Inflammatory macrophage treated with lipopolysaccharide for 1 hour (primary cell): ENCODE measurements around the gene MATN1.

Experiments used
- DNase-seq, 2 donors: peaks; one replicate each; pipeline ENCODE4 v3.0.0-alpha.2; 2020 to 2022

The MATN1 gene

DNA sequence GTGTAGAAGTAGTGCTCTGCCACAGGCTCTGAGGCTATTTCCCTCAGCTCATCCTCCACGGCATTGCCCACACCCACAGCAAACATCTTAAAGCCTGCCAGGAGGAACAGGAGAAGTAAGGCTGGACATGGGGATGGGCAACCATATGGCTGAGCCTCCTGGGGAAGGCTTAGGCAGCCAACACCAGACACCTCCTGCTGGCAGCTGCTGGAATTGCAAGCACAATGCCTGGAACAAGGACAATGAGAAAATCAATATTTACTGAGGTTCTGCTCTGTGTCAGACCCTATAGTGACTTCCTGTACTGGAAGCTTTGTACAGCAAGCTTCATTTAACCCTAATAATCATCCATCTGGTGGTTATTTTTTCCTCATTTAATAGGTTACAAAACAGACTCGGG lies 8.2 kb downstream of the MATN1 start:
- peak in 1 of 2 donors; percentile 34 for DNase-seq

DNA sequence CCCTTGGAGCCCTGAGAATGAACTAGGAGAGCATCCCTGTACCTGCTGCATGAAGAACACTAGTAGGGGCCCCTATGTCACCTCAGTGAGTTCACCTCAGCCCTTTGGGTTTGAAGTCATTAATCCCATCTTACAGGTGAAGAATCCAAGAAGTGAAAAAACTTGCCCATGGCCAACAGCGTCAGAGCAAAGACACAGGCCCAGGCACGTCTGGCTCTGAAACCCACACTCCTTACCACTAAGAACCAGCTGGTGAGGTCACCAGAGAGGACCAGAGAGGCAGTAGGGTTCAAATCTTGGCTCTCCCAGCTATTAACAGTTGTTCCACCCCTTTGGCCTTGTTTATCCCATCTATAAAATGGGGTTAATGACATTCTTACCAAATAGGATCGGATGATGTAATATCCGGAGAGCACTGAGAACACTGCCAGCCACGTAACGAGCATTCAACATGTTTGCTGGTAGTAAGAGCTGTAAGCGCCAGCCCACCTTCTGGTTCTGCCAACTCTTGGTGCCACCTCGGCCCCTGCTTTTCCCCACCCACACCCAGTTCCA lies 8.8 kb downstream of the MATN1 start:
- DNase-seq: no peak

DNA sequence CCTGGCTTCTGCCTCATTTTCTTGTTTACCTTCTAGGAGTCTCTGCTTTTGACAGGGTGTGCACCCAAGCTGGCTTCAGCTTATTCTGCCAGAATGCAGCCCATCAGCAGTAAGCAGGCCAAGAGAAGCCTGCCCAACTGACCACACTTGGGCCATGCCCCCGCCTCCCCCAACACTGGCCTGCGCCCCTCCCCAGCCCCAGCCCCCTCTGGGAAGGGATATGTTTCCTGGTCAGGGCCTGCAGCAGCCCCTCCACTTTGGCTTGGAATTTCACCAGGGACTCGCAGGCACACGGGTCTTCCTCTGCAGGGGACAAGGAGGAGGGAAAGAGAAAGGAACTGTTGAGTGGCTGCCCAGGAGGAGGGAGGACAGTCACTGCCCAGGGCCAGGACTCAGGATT lies 9.4 kb downstream of the MATN1 start:
- no peak for DNase-seq

DNA sequence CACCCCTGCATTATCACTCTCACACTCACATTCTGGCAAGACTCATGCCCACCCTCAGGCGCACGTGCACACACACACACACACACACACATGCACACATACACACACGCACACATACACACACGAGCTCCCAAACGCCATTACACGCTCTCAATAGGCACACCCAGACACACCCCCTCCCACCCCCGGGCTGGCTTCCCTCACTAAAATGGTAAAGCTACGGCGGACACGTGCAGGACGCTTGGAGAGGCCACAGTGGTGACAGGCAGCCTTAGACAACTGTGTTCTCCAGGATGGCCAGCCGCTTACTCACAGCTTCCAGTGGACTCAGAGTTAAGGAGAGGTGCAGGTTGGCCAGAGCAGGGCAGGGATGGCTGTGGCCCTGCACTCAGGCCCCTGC lies 10.1 kb downstream of the MATN1 start:
- DNase-seq: no peak

DNA sequence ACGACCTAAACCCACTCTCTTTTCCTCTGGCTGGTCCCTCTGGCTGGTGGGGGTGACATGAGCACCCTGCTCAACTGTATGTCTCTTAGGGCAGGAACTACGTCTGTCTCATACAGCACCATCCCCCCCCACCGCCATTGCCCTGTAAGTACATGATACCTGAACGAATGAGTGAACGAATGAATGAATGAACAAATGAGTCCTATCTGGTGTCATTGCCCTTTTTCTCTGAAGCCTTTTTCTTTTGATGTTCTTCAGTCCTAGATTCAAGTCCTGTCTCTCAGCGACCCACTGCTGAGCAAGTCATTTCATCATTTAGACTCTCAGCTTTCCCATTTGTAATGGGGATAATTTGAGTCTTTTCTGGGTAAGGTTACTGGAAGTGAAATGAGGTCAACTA lies 10.8 kb downstream of the MATN1 start:
- no peak for DNase-seq

DNA sequence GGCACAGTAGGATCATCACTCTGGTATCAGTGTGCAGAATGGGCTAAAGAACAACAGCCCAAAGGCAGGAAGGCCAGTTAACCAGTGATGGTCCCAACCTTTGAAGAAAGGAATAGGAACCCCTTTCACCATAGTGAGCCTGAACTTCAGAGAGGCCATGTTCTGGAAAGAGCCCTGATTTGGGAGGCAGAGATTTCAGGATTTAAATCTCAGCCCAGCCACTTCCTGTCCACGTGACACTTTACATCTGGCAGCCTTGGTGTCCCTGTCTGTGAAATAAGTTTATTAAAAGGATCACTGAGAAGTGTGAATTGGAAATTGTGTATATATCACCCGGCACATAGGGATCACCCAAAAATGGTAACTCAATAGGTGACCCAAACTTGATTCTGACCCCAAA lies 13.0 kb downstream of the MATN1 start:
- DNase-seq: no peak

DNA sequence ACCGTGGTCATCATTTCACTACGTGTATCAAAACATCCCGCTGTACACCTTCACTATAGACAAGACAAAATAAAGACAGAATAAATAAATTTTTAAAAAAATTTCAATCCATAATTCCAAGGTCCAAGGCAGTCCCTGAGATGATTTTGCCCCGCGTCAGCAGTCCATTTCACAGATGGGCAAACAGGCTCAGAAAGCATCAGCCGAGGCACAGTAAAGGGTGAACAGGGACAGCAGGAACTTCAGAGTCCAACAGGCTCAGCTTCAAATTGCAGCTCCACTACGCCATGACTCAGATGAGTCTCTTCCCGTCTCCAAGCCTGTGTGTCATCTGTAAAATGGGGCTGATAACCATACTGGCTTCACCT lies 15.0 kb downstream of the MATN1 start:
- DNase-seq: no peak

DNA sequence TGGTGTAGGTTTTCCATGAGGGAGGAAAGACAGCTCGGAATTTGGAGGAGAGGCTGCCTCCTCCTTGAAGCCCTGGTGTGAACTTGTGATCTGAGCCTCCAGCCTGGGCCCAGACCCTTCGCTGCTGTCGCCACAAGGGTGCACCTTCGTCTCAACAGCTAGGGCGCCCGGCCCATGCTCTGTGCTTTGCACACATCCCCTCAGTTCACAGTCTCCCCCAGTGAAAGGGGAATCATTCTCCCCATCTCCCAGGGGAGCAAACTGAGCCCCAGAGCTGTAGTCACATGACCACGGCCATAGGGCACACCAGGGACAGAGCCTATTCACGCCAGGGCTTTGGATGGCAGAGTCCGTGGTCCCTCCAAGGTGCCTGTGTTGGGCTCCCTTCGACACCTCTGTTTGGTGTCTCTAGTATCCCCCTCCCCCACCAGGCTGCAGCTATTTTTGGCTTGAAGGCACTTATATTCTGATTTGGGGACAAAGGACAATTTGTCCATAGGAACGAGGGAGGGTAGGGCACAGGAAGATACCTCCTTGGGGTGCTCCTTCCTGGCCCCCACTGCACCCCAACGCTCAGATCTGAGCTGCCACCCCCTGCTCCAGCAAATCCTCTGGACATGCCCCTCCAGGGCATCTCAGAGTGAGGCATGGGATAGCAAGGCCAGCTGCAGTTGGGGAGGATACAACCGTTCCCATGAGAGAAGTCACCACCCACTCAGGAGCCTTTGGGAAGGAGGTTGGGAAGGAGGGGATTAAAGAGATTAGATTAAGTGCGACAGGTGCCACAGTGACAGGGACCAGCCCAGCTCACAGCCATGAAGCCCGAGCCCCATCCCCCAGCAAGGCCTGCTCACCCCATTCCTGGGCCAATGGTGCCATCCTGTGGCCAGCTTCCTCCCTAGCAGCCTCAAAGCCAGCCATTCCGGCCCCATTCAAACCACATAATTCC lies 15.7 kb downstream of the MATN1 start:
- peak in 1 of 2 donors; percentile 76 for DNase-seq

DNA sequence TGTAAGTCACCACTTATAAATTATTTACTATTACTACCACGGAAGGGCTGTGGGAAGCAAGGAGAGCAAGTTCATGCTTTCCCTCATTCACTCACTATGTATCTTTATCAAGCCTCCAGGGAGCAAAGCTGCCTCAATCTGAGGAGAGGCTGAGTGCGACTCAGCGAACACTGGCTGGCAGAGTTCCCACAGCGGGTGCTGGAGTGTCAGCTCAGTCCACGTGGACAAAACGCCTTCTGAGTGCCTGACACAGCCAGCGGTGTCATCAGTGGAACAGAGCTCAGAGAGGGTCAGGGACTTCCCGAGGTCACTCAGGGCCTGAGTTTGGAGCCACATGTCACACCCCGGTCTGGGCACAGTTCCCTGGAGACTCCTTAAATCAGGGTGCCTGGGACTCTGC lies 16.9 kb downstream of the MATN1 start:
- DNase-seq: peak in 1 of 2 donors; percentile 55

DNA sequence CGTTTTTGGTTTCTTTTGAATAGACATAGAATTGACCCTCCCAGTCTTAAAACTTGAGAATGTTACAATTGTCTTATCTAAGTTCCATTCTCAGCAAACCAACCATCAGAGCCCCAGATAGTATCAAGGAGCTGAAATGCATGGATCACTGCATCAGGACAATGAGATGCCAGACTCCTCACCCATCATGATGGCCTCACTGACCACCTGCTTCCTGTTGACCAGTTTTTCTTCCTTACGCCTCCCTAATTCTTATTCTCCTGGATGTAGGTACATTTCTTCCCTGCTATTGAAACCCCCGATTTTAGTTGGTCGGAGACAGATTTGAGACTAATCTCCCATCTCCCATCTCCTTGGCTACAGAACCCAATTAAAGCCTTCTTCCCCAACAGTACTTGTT lies 17.7 kb downstream of the MATN1 start:
- DNase-seq: no peak

DNA sequence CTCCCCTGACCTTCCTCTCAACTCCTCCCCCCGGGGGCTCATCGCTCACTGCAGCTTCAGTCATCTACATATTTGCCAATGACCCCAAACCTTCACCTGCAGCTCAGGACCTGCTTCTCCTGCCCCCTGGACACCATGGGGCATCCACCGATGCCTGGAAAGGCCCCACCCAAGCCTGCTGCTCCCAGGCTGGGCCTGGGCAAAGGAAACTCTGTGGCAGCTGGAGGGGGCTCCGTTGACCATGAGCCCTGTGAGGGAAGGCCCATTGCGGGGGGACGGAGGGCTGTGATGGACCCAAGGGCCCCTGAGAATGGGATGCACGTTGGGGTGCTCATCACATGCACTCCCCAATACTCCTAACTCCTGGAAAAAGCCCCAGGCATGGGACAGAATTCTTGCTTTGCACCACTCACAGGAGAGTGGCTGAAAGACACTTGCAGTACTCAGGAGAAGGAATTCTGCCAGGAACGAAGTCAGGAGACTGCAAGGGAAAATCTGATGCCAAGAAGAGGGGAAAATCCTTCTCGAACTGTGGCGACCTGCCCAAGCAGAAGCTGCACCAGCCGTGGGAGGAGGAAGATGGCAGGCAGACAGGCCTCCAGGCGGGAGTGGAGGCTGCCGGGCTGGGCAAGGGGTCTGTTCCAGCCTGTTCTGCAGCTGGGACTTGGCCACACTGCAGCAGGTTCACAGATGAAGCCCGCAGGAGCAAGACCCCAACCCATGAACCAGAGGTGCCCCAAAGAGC lies 18.4 kb downstream of the MATN1 start:
- no peak for DNase-seq

DNA sequence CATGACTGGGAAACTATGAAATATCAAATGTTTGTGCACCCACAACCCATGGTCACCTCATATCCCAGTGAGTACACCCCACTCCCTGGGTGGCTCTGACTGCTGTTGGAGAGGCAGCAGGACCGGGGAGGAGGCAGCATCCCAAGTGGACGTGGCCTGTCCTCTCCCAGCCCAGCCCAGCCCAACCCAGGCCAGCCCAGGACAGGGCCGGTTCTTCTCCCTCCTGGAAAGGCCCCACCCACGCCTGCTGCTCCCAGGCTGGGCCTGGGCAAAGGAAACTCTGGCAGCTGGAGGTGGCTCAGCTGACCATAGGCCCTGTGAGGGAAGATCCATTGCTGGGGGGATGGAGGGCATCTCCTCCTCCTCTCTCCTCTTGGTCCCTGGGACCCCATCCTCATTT lies 19.1 kb downstream of the MATN1 start:
- DNase-seq: peak in 1 of 2 donors; percentile 53

DNA sequence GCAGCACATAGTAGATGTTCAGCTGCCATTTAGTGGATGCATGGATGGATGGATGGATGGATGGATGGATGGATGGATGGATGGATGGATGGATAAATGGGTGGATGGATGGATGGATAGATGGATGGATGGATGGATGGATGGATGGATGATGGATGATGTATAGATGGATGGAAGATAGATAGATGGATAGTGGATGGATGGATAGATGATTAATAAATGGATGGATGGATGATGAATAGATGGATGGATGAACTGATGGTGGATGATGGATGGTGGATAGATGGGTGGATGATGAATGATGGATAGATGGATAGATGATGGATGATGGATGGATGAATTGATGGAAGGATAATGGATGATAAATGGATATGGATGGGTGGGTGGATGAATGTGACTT lies 20.6 kb downstream of the MATN1 start:
- no peak for DNase-seq

DNA sequence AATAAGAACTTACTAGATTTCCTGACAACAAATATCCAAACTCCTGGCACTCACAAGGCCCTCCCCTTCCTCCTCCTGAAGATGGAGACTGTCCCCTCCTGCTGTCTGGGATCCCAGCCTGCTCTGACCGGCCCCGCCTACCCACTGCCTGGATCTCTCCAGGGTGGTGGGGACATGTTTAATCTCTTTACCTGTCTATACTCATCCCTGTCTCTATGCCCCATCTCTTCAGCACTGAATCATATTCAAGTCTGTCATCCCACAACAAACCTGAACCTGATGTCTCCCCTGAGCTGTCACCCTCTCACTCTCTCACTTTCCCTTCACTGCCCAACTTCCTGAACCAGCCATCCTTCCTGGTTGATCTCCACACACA lies 22.1 kb downstream of the MATN1 start:
- no peak for DNase-seq

DNA sequence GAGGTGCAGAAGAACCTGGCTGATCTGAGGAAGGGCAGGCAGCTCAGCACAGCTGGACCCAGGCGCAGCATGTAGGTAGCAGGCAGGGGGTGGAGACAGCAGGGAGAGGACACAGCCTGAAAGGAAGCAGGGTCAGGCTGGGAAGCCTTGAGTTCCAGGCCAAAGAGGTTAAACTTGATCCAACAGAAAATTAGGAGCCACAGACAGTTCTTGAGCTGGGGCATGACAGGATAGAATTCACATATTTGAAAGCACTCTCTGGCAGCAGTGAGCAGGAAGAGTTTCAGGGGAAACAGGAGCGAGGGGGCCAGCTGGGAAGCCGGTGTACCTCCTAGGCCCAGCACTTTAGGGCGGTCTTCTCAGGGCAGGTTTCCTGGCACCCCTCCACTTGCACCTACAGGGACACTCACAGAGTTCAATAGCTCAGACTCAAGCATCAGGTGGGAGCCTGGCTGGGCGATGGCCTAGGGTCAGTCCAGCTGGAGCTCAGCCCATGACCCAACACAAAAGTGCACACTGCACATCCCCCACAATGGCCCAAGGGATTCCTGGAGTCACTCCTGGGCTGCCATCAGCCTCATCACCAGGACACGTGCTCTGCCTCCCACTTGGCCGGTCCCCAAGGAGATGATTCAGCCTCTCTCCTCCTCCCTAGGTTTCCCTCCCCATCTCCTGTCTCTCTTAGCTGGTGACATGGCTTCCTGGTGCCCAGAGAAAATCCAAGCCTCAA lies 22.7 kb downstream of the MATN1 start:
- no peak for DNase-seq

DNA sequence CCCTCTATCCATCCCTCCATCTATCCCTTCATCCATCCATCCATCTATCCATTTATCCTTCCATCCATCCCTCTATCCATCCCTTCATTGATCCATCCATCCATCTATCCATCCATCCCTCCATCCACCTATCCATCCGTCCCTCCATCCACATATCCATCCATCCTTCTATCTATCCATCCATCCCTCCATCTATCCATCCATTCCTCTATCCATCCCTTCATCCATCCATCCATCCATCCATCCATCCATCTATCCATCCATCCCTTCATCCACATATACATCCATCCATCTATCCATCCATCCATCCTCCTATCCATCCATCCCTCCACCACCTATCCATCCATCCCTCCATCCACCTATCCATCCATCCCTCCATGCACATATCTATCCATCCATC lies 23.6 kb downstream of the MATN1 start:
- no peak for DNase-seq

DNA sequence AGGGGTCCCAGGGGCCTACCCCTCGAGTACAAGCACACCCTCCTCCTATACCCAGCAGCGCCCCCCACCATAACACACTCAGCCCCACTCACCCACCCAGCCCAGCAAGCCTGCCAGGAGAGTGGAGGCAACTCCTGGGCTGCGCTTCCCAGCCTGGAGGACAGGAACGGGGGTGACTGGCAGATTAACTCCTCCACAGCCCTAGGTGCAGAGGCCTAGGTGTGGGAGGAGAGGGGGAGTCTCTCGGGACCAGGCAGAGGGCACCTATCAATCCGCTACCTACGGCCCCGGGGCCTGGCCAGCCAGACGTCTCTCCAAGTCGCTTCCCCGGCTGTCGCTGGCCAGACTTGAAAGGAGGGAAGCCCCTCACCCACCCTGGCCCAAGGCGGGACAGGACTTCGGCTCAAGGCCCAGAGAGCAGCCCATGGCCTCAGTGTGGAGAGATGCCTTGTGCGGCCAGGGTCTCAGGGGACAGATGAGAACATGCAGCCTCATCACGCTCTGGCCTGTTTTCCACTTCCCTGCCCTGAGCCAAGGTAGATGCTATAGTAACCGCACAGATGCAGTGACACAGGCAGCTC lies 24.9 kb downstream of the MATN1 start:
- DNase-seq: no peak

DNA sequence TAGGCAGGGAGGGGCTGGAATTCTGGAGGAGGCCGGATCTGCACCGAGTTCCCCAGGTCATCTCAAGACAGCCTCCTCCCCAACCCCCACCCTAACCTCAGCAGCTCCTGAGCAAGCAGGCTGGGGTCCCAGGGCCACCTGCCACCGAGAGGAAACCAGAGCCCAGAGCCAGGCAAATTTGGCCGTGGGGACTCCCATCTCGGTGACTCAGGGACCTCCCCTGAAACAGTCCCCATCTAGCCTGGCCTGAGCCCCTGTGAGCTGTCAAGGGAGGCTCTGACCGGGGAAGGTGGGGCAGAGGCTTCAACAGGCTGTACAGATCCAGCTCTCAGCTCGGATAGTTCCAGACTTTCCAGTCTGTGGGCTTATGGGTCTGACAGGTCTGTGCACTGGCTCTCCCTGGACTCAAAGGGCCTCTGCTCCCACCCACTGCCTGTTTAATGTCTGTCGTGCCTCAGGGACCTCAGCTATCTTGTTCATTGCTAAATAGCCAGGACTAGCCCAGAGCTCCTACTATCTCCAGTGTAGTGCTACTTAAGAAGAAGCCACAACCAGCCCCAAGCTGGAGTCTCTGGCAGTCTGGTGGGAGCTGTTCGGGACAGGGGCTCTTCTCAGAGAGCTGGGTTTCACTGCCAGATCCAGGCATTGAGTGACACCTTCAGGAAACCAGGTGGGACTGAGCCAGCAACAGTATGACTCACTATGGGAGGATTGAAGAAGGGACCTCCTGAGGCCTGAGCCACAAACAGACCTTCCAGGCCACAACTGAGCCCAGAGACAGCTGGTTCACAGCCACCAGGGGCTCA lies 25.6 kb downstream of the MATN1 start:
- DNase-seq: no peak

DNA sequence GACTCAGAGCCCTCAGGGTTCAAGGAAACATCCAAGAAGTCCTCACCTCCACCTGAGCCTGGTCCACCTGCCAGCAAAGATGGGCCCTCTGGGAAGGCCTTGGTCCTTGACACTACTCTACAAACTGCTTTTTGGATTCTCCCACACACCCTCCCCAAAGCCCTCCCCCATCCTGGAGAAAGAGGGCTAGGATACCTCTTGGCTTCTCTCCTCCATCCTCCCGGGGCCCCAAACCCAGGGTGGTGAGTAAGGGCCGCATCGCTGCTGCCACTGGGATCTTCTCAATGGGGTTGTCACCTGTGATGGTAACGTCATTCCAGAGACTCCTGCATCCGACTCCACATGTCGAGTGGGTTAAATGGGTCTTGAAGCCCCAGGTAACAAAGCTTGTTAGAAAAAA lies 26.6 kb downstream of the MATN1 start:
- no peak for DNase-seq

DNA sequence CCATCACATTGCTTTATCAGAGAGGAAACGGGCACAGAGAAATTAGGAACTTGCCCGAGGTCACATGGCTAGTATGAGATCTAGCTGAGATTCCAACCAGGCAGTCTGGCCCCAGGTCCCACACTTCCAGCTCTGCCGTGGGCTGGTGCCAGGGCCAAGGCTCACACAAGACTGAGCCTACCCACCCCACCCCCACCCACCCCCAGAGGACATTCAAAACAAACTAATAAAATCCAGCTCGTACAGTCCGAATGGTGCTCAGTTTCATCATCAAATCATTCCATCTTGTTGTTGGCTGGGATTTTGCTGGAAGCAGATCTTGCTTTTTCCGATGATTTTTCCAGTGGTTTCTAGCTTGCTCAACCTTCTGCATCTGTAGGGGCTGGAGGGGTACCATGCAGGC lies 27.9 kb downstream of the MATN1 start:
- no peak for DNase-seq

DNA sequence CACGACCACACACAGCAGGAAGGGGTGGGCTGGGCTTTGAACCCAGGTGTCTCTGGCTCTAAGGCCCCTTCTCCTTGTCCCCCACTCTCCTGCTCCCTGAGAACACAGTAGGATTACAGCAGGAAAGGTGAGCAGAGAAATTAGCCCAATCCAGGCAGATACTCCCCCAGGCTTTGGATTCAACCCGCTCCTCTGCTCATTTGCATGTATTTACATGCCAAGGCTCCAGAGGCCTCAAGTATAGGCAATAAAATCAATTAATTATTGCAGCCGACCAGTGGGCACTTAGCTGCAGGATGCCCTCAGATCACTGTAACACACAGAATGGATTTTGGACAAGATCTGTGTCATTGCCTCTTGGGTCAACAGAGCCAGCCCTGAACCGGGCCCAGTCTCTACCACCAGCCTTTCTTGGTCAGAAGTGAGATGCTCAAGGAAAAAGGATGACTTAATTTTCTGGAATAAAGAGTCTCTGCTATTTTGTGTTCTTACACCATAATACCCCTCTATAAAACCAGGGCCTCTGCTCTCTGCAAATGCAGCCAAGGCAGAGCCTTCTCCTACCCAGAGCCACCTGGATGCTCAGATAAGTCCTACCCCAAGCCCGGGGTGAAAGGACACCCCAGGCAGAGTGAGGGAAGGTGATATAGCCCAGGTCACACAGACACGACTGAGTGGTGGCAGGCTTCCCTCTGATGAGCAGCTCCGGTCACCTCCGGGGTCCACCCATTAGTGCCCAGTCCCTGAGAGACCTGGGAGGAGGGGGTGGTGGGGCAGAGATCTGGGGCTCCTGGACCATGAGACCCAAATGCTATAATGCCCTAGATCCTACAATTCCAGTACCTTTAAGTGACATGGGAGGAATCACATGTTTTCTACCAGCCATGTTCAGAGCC lies 28.9 kb downstream of the MATN1 start:
- DNase-seq: no peak
